CD4-positive, alpha-beta T cell treated with Interleukin-15 for 4 hours (primary cell): ENCODE results near the gene TNS1.
"Not testable (repeated sequence)": the region's sequence is repeated elsewhere in the genome, so short reads cannot be mapped to it uniquely, and the experiment has no call there.

Experiments
- DNase-seq: peaks from one replicate; pipeline ENCODE4 v3.0.0-alpha.2; 2020; ENCODE audit warnings: low spot score

Gene TNS1

DNA sequence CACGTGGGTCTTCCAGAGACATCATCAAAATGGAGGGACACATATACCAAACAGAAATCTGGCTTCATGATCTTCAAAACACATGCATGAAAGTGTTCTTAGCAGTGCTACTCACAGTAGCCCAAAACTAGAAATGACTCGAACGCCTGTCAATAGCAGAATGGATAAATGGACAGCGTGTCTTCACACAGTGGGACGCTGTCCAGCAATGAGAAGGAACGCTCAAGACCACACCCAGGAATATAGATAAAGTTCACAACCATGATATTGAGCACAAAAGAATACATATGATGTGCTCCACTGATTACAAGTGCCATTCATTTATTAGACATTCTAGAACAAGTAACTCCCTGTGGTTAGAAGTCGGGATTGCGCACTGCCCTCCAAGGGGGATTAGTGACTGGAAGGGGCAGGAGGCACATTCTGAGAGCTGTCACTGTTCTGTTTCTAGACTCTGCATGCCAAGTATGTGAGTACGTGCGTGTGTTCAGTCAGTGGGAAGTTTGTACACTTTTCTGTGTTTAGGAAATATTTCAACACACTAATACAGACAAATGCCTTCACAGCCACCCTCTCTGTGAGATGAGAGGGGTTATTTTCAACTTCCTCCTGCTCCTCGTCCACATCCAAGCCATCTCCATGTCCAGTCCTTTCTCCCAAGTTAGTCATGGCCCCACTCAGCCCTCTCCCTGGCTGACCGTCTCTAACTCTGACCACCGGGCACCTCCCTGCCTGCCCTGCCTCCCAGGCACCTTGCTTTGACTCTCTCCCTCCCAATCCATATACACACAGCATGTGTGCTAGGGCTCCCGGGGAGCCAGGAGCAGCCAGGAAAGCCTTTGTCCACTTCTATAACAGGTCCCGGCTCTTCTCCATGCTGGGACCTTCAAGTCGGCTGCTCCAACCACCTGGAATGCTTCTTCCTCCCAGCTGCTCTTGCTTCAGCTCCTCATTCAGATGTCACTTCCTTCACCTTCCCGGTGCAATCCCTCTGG lies 26.9 kb upstream of the TNS1 start:
- no peak for DNase-seq

- no peak for DNase-seq
Measured at GRCh38 chr2:218028562-218029348, 26.0 kb upstream of the TNS1 start.

- no peak for DNase-seq
Measured at GRCh38 chr2:218028189-218028495, 25.3 kb upstream of the TNS1 start.

DNA sequence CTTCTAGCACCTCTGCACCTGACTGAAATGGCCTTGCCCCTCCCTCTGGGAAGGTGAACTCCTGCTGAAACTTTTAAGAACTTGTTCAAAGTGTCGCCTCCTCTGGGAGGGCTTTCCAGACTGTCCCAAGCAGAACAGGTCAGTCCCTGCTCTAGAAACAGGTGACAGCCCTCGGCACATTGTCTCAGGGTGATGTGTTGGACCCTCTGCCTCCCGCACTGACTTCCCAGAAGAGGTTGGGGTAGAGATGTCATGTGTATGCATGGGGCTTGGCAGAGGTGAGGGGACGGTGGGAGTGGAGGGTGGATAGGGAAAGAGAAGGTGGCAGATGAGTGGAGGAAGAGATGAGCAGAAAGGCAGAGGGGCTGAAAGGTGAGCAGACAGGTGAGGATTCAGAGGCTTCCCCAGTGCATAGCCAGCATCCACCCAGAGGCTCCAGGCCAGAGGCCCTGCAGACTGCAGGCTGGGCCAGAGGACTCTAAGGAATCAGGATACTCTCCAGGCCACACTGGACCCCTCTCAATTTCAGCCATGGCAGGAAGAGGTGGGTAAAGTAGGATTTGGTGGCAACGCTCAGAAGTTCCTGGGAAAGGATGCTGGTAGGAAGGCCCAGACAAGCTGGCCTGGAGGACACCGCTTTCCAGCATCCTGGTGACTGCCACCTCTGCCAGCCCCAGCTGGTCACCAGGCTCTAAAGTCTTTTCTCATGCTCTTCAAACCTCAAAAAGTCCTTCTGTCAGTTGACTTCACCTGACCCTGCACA lies 24.8 kb upstream of the TNS1 start:
- no peak for DNase-seq

DNA sequence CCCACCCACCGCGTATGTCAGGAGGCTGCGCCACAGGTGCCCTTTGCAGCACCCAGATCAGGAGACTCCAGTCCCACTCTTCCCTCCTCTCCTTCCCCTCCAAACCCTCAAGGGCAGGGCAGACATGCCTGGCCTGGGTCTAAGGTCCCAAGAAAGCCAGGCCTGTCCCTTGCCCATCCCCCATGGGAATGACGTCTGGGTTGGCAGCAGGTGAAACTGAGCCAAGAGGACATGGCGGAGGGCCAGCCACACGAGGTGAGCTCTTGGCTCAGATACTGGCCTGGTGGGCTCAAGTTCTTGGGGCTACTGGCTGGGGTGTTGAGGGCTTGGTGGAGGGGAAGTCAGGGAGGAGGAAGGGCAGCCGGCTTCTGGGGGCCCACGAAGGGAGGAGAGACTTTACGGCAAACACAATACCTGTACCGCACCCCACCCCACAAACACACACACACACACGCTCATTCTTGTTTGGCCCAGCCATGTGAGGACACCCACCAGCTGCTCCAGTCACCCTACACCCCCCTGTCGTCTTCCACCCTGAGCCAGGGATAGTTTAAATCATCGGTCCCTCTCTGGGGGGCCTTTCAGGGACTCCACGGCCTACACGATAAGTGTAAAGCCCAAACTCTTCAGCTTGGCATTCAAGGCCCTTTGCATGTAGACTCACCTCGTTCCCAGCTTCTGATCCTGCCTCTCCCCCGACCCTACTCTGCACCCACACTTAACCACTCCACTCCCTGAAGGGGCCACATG lies 24.1 kb upstream of the TNS1 start:
- no peak for DNase-seq

- DNase-seq: no peak
Measured at GRCh38 chr2:218026244-218026643, 23.4 kb upstream of the TNS1 start.

DNA sequence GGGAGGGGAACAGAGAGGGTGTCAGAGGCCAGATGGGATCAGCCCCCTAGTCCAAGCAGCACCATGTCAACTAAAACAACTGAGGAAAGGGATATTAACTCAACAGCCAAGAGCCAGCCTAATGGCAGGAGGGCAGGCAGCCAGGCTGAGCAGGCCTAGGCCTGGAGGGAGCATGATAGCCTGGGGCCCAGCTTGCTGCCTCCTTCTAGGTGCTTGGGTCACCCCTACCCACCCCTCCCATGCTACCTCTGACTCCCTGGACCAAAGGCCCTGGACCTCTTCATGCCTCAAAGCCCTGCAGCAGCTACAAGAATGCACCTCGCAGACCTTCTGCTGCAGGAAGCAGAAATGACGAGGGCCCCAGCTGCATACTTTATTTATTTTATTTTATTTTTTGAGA lies 22.1 kb upstream of the TNS1 start:
- no peak for DNase-seq

- DNase-seq: no peak
Measured at GRCh38 chr2:218024336-218024735, 21.5 kb upstream of the TNS1 start.

DNA sequence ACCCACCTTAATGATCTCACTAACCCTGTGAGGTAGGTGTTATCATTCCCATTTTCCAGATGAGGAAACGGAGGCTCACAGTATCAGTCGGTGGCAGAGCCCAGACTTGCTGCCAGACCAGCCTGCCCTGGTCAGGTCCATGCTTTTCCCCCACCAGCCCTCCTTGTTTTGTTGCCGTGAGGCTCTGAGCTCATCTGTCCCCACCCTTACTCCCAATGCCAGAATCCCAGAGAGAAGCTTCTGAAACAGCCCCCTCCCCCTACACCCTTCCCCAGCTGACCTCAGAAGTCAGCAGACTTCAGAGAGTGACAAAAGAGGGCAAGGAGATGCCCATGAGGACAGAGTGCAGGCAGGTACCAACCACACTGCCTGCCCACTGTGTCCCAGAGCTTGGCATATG lies 20.8 kb upstream of the TNS1 start:
- DNase-seq: no peak

DNA sequence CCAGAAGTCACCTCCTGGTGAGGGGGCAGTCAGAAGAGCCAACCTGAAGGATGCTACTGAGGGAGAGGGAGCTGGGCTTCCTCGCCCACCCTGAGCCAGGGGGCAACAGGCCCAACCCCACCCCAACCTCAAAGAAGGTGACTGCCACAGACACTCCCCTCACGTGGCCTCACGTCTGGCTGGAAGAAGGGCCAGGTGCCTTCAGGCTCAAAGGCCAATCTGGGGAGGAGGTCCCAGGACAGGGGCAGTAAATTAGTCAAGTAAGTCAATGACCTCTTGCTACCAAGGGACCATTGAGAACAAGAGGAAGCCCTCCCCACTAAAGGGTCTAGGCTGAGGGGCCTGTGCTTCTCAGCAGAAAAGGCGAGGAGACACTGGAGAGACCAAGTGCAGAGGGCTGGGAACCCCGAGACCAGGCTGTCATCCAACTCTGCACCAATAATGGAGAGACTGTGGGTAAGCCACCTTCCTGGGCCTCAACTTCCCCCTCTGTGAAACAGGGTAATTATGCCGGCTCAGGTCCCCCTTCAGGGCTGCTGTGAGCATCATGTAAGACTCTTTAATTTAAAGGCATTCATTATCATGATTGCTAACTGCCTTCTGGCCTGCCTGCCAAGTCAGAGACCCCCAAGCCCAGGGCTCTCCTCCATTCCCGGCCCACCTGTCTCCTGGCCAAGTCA lies 20.2 kb upstream of the TNS1 start:
- DNase-seq: no peak

GRCh38 chr2:218022131-218022850 lies 19.5 kb upstream of the TNS1 start:
- DNase-seq: no peak

- DNase-seq: no peak
Measured at GRCh38 chr2:218021536-218022071, 18.8 kb upstream of the TNS1 start.

DNA sequence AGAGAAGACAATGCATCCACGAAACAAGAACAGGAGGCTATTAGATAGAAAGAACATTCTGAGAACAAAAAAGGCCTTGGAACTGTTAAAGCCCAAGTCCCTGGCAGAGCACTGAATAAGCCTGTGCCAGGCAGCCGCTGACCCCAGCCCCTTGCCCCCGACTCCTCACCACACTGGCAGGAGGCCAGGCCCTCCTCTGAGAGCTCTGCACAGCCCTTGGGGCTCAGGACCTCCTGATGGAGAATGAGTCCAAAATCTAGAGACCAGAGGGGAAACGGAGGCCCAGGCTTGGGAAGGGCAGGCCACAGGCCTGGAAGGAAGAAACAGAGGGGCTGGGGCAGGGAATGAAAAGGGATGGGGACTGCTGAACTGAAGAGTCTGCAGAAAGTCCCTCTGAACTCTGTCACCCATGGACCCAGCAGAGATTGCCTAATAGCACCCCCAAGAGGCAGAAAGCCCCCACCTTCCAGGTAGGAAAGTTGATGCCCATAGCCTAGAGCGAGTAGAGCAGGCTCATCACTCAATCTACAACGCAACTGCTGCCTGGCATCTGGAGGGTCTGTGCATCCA lies 18.3 kb upstream of the TNS1 start:
- no peak for DNase-seq

GRCh38 chr2:218020281-218020680 lies 17.5 kb upstream of the TNS1 start:
- DNase-seq: no peak

GRCh38 chr2:218019411-218020060 lies 16.7 kb upstream of the TNS1 start:
- DNase-seq: no peak

DNA sequence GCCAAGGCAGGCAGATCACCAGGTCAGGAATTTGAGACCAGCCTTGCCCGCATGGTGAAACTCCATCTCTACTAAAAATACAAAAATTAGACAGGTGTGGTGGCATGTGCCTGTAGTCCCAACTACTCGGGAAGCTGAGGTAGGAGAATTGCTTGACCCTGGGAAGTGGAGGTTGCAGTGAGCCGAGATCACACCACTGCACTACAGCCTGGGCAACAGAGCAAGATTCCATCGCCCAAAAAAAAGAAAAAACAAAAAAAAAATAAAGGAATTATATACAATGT lies 16.0 kb upstream of the TNS1 start:
- not testable (repeated sequence) for DNase-seq

DNA sequence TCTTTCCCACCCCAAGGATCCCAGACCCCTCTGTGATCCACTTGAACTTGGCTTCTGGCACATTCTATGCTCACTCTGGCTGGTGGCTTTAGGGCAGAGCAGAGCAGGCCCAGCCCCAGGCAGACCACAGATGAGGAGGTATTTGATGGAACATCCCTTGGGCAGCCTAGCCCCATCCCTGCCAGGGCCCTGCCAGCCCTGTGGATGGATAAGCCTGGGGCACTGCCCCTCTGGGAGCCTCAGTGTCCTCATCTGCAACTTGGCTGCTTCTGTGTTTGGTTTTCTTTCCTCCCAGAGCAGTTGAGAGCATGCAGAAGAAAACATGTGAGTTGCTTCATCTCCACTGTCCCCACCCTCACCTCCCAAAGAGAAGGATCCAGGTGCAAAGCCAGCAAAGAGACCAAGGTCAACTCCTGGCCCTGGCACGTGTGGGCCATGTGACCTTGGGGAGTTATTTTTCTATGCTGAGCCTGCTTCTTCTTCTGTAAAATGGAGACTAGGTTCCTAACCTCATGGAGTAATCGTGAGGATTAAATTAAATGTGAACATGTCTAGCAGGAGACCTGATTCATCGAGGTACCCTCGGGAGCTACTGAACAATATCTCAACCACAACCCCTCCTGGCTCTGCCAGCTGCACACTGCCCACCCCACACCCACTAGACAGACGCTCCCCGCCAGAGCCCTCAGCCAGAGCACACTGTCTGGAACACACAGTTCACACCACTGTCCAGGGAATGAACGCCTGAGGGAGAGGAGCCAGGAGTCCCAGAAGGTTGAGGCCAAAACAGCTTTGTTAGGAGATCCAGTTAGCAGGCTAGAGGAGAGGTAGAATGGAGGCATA lies 14.6 kb upstream of the TNS1 start:
- no peak for DNase-seq

DNA sequence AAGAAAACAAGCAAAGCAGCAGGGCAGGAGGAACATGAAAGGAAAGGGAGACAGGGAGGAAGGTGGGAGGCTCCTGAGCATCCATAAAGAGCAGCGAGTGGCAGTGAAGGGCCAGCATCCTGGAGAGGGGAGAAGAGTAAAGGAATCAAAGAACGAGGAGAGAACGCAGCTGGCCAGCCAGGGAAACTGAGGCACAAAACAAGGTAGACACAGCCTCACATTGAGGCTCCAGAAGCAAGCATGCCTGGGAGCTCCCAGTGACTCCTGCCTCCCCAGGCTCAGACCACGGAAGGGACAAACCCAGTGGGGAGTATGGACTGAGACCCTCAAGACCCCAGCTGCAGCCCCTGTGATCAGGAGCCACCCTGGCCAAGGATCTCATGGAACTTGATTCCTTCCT lies 14.0 kb upstream of the TNS1 start:
- no peak for DNase-seq
